Stimulated activated CD8-positive, alpha-beta memory T cell treated with anti-CD3 and anti-CD28 coated beads, Interleukin-4, amount 100 ng/mL, for 4 hours (primary cell): ENCODE measurements around the gene POM121.
"Not testable (repeated sequence)": the region's sequence is repeated elsewhere in the genome, so short reads cannot be mapped to it uniquely, and the experiment has no call there.

ENCODE experiments used
- DNase-seq, 2 donors: peaks; one replicate each; pipeline ENCODE4 v3.0.0-alpha.2; 2020; ENCODE audit warnings: low read depth in 2 of 2, low spot score in 1 of 2

Gene POM121

GRCh38 chr7:72924733-72925545, at the start of gene POM121:
TSS of gene POM121 (plus strand) at chr7:72925095. CDS start at chr7:72925122, 27 bp downstream.
- peak; percentile 60 to 71 for DNase-seq

- peak; percentile 39 to 47 for DNase-seq
Measured at GRCh38 chr7:72879079-72879736, 45.7 kb upstream of the POM121 start.

- peak; percentile 7 to 10 for DNase-seq
Measured at GRCh38 chr7:72879737-72880215, 45.1 kb upstream of the POM121 start.

GRCh38 chr7:72891750-72892149, 33.1 kb upstream of the POM121 start:
- DNase-seq = not testable (repeated sequence)

GRCh38 chr7:72904740-72905139, 20.2 kb upstream of the POM121 start:
- not testable (repeated sequence) for DNase-seq

- not testable (repeated sequence) for DNase-seq
Measured at GRCh38 chr7:72908422-72908821, 16.5 kb upstream of the POM121 start.

- DNase-seq = not testable (repeated sequence)
Measured at GRCh38 chr7:72911395-72911794, 13.5 kb upstream of the POM121 start.

GRCh38 chr7:72913750-72914149, 11.1 kb upstream of the POM121 start:
- DNase-seq = not testable (repeated sequence)

GRCh38 chr7:72914756-72915525, 10.0 kb upstream of the POM121 start:
- DNase-seq = peak in 1 of 2 donors; percentile 6

- DNase-seq = no peak
Measured at GRCh38 chr7:72919256-72919775, 5.6 kb upstream of the POM121 start.

- no peak for DNase-seq
Measured at GRCh38 chr7:72924386-72924732, 536 bp upstream of the POM121 start.

- DNase-seq = no peak
Measured at GRCh38 chr7:72925546-72926120, 738 bp downstream of the POM121 start.

- DNase-seq = not testable (repeated sequence)
Measured at GRCh38 chr7:72927791-72928190, 2.9 kb downstream of the POM121 start.

- not testable (repeated sequence) for DNase-seq
Measured at GRCh38 chr7:72928216-72928615, 3.3 kb downstream of the POM121 start.

- DNase-seq = not testable (repeated sequence)
Measured at GRCh38 chr7:72942022-72942705, 17.3 kb downstream of the POM121 start.

- not testable (repeated sequence) for DNase-seq
Measured at GRCh38 chr7:72942956-72943355, 18.1 kb downstream of the POM121 start.

GRCh38 chr7:72944937-72945336, 20.0 kb downstream of the POM121 start:
- DNase-seq = not testable (repeated sequence)

GRCh38 chr7:72945597-72945996, 20.7 kb downstream of the POM121 start:
- not testable (repeated sequence) for DNase-seq

- DNase-seq = not testable (repeated sequence)
Measured at GRCh38 chr7:72946130-72946745, 21.3 kb downstream of the POM121 start.

GRCh38 chr7:72948714-72949113, 23.8 kb downstream of the POM121 start:
- not testable (repeated sequence) for DNase-seq
